WTC11 (cell line): ENCODE results near the gene TLK1. TPM values are rescaled to one million over a fixed set of nuclear protein-coding genes. Genes with fewer than 3 reads are reported as not detected.

Experiments used
- ATAC-seq: fragments of 200-7000 bp; cut with Tn5 transposase; 2 replicates; pipeline ENCODE4 v1.10.0; 2021; ENCODE audit warnings: mild to moderate bottlenecking, moderate library complexity
- CTCF ChIA-PET: fragments of 300-600 bp; sonication (Branson Sonifier 250); formaldehyde crosslinking; loops from one replicate; lab custom pipeline; 2021; ENCODE audit warnings: antibody characterized with exemption; lab: Charles Lee
- POLR2A ChIA-PET: fragments of 350-600 bp; sonication (Branson Sonifier 250); formaldehyde crosslinking; loops from one replicate; lab custom pipeline; 2021; ENCODE audit warnings: antibody characterized with exemption; lab: Charles Lee
- DNase-seq: peaks from one replicate; pipeline ENCODE4 v3.0.0; 2021; ENCODE audit warnings: low spot score
- H3K27ac Mint-ChIP-seq: 2 replicates; pipeline ENCODE4 v1.8.0; 2021; ENCODE audit warnings: mixed read lengths
- H3K27me3 Mint-ChIP-seq: 2 replicates; pipeline ENCODE4 v1.8.0; 2021; ENCODE audit warnings: low read depth, mild to moderate bottlenecking, moderate library complexity, mixed read lengths
- H3K36me3 Mint-ChIP-seq: 2 replicates; pipeline ENCODE4 v1.8.0; 2021; ENCODE audit warnings: mixed read lengths
- H3K4me1 Mint-ChIP-seq: 2 replicates; pipeline ENCODE4 v1.8.0; 2022; ENCODE audit warnings: mixed read lengths
- H3K4me3 Mint-ChIP-seq: 2 replicates; pipeline ENCODE4 v1.8.0; 2021; ENCODE audit warnings: mild to moderate bottlenecking, moderate library complexity, mixed read lengths
- H3K9me3 Mint-ChIP-seq: 2 replicates; pipeline ENCODE4 v1.8.0; 2021; ENCODE audit warnings: mixed read lengths
- ARID4B ChIP-seq: sonication (generic); formaldehyde crosslinking; IDR thresholded peaks from 2 replicates; pipeline ENCODE4 v1.8.0; 2023; ENCODE audit warnings: missing genetic modification reagents, mild to moderate bottlenecking, borderline replicate concordance
- CDX4 ChIP-seq: fragments of 250-450 bp; sonication (Bioruptor Pico); IDR thresholded peaks from 2 replicates; pipeline ENCODE4 v1.9.0; 2021; ENCODE audit warnings: moderate library complexity, mild to moderate bottlenecking, inconsistent platforms, borderline replicate concordance
- CREM ChIP-seq: sonication (generic); formaldehyde crosslinking; IDR thresholded peaks from 2 replicates; pipeline ENCODE4 v1.8.1; 2022; ENCODE audit warnings: mild to moderate bottlenecking, missing genetic modification reagents, moderate library complexity
- E2F5 ChIP-seq: sonication (generic); formaldehyde crosslinking; IDR thresholded peaks from 2 replicates; pipeline ENCODE4 v1.8.1; 2022; ENCODE audit warnings: mild to moderate bottlenecking, moderate library complexity, missing genetic modification reagents
- IRF1 ChIP-seq: sonication (generic); formaldehyde crosslinking; IDR thresholded peaks from 2 replicates; pipeline ENCODE4 v1.8.0; 2023; ENCODE audit warnings: missing genetic modification reagents
- KAT7 ChIP-seq: sonication (generic); formaldehyde crosslinking; IDR thresholded peaks from 2 replicates; pipeline ENCODE4 v1.8.1; 2023; ENCODE audit warnings: missing genetic modification reagents, mild to moderate bottlenecking, borderline replicate concordance
- MAX ChIP-seq: sonication (generic); formaldehyde crosslinking; IDR thresholded peaks from 2 replicates; pipeline ENCODE4 v1.8.0; 2022; ENCODE audit warnings: mild to moderate bottlenecking, missing genetic modification reagents
- MYBL2 ChIP-seq: sonication (generic); formaldehyde crosslinking; IDR thresholded peaks from 2 replicates; pipeline ENCODE4 v1.8.1; 2023; ENCODE audit warnings: mild to moderate bottlenecking, moderate library complexity, missing genetic modification reagents
- NR2C2 ChIP-seq: sonication (generic); formaldehyde crosslinking; IDR thresholded peaks from 2 replicates; pipeline ENCODE4 v1.8.0; 2022; ENCODE audit warnings: mild to moderate bottlenecking, missing genetic modification reagents
- PREB ChIP-seq: sonication (generic); formaldehyde crosslinking; IDR thresholded peaks from 2 replicates; pipeline ENCODE4 v1.8.1; 2022; ENCODE audit warnings: mild to moderate bottlenecking, missing genetic modification reagents, moderate library complexity, borderline replicate concordance
- USF1 ChIP-seq: sonication (generic); formaldehyde crosslinking; IDR thresholded peaks from 2 replicates; pipeline ENCODE4 v1.8.0; 2022; ENCODE audit warnings: mild to moderate bottlenecking, missing genetic modification reagents
- USF2 ChIP-seq: sonication (generic); formaldehyde crosslinking; IDR thresholded peaks from 2 replicates; pipeline ENCODE4 v1.8.1; 2023; ENCODE audit warnings: mild to moderate bottlenecking, missing genetic modification reagents, moderate library complexity
- ZNF121 ChIP-seq: sonication (generic); formaldehyde crosslinking; IDR thresholded peaks from 2 replicates; pipeline ENCODE4 v1.8.0; 2023; ENCODE audit warnings: missing genetic modification reagents
- ZNF416 ChIP-seq: fragments of 250-450 bp; sonication (Bioruptor Pico); IDR thresholded peaks from 2 replicates; pipeline ENCODE4 v1.9.0; 2021; ENCODE audit warnings: mild to moderate bottlenecking, inconsistent platforms
- ZNF425 ChIP-seq: fragments of 250-450 bp; sonication (Bioruptor Pico); conservative IDR thresholded peaks from 2 replicates; pipeline ENCODE4 v1.9.0; 2021; ENCODE audit warnings: mild to moderate bottlenecking
- total RNA-seq: library from RNA; stranded (reverse); gene quantifications from 3 replicates; pipeline ENCODE4 v1.2.3, GENCODE V29; 2021

Gene TLK1
- total RNA-seq, 1 experiment from 2014 or later, result 91.1 TPM

- H3K36me3 Mint-ChIP-seq, result no peaks in the 10 kb centered on the region
- DNase-seq (no peak), ATAC-seq (peak; percentile 11)
- peaks cover 4% of the 10 kb centered on the region for H3K27me3 Mint-ChIP-seq
- H3K9me3 Mint-ChIP-seq, result no peaks in the 10 kb centered on the region
- peak; percentile 85 for TF ChIP-seq ZNF121
- no peak for TF ChIP-seq KAT7 (CRISPR knock-in tag)
- TF ChIP-seq, all 79 proteins: peak for 1
- H3K4me1 Mint-ChIP-seq, result peaks cover 52% of the 10 kb centered on the region
- peak overlapping the region; percentile 45 for H3K4me3 Mint-ChIP-seq
- ChIA-PET CTCF (interaction anchor here (0.6 to 5.8 kb wide), 5 partner anchors 45 to 574 kb away, joined by 4 to 34 read pairs (median 18); partner anchors contain the start of gene GORASP2), POLR2A (interaction anchor here (0.5 kb wide), 1 partner anchor 113 kb away, joined by 3 read pairs; no protein-coding TSS in a partner anchor)
- H3K27ac Mint-ChIP-seq, result no peak overlapping the region
Observed at GRCh38 chr2:170974304-170974993, 186.2 kb downstream of the TLK1 start.

GRCh38 chr2:170973492-170974303 lies 187.0 kb downstream of the TLK1 start:
- Mint-ChIP-seq H3K36me3 (no peaks in the 10 kb centered on the region), H3K9me3 (no peaks in the 10 kb centered on the region), H3K27ac (no peak overlapping the region), H3K4me3 (peak overlapping the region; percentile 57), H3K4me1 (peaks cover 53% of the 10 kb centered on the region), H3K27me3 (peaks cover 4% of the 10 kb centered on the region)
- ChIA-PET POLR2A (interaction anchor here (0.5 to 0.6 kb wide), 2 partner anchors 112 to 847 kb away, joined by 3 to 5 read pairs; no protein-coding TSS in a partner anchor), CTCF (interaction anchor here (0.7 to 5.8 kb wide), 18 partner anchors 10 to 600 kb away, joined by 3 to 34 read pairs (median 4); partner anchors contain the start of gene GORASP2)
- ATAC-seq, result peak; percentile 85
- peak; percentile 83 for DNase-seq
- TF ChIP-seq E2F5 (CRISPR knock-in tag) (no peak), USF2 (CRISPR knock-in tag) (0 out of 2 replicates have a peak, but pooled peaks have one; percentile 28), NR2C2 (no peak), CDX4 (no peak), CREM (CRISPR knock-in tag) (no peak), MYBL2 (no peak; the same call in 1 of the 2 replicates), USF1 (no peak), PREB (no peak), ZNF416 (no peak), MAX (CRISPR knock-in tag) (peak; percentile 63; the same call in 1 of the 2 replicates), ZNF121 (no peak), ZNF425 (CRISPR knock-in tag) (no peak), ARID4B (CRISPR knock-in tag) (no peak), IRF1 (no peak)
